H54 (cell line): Measurements from ENCODE around the gene FBLN1.
"Not testable (repeated sequence)": the region's sequence is repeated elsewhere in the genome, so short reads cannot be mapped to it uniquely, and the experiment has no call there.

Experiments used
- DNase-seq: peaks from one replicate; pipeline ENCODE4 v3.0.0; 2011; ENCODE audit warnings: low spot score, mixed read lengths; ENCODE audit not compliant: insufficient read length
- FAIRE-seq: peaks from 3 replicates; lab custom pipeline; 2011; peaks lifted over from hg19 to GRCh38; lab: Jason Lieb, UNC
- POLR2A ChIP-seq: IDR thresholded peaks from 2 replicates; pipeline ENCODE4 v1.6.1; 2011; ENCODE audit warnings: low read depth, mild to moderate bottlenecking, low read length

FBLN1 gene

DNA sequence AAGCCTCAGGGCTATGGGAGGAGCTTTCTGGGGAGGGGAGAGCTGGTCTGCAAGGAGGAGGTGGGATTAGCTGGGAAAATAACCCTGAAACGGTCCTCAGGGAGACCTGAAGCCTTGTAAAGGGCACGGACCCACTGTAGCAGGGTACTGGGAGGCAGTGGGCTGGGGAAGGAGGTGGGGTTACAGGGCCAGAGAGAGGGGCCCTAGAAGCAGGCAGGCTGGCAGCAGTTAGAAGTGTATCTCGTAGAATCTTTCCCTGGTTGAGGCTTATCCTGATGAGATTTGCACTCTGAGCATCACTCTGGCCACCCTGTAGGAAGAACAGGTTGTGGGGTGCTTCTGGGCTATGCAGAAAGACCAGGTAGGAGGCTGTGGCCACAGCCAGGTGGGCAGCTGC is 29.6 kb downstream of the FBLN1 start:
- FAIRE-seq (no peak), DNase-seq (no peak)
- TF ChIP-seq POLR2A: no peak

GRCh38 chr22:45533703-45534102 is 31.0 kb downstream of the FBLN1 start:
- no peak for DNase-seq
- no peak for FAIRE-seq
- no peak for TF ChIP-seq POLR2A

GRCh38 chr22:45534339-45535192 is 31.9 kb downstream of the FBLN1 start:
- FAIRE-seq: no peak
- TF ChIP-seq POLR2A: no peak

DNA sequence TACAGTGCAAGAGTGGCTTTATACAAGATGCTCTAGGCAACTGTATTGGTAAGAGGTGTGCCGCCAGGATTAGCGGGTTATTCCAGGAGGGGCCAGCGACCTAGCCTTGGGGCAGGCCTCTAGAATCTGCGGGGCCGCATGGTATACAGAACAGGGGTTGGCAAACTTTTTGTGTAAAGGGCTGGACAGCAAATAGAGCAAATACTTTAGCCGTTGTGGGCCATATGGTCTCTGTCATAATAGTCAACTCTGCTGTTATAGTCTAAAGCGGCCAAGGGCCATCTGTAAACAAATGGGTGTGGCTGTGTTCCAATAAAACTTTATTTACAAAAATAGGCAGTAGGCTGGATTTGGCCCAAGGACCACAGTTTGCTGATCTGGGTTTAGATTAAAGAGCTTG is 32.6 kb downstream of the FBLN1 start:
- TF ChIP-seq POLR2A: no peak
- DNase-seq (no peak), FAIRE-seq (no peak)

More at GRCh38 chr22:45534339-45535192, 31.9 kb downstream of the FBLN1 start:
- no peak for DNase-seq

- not testable (repeated sequence) for DNase-seq, FAIRE-seq
Observed at GRCh38 chr22:45535835-45536234, 33.2 kb downstream of the FBLN1 start.

DNA sequence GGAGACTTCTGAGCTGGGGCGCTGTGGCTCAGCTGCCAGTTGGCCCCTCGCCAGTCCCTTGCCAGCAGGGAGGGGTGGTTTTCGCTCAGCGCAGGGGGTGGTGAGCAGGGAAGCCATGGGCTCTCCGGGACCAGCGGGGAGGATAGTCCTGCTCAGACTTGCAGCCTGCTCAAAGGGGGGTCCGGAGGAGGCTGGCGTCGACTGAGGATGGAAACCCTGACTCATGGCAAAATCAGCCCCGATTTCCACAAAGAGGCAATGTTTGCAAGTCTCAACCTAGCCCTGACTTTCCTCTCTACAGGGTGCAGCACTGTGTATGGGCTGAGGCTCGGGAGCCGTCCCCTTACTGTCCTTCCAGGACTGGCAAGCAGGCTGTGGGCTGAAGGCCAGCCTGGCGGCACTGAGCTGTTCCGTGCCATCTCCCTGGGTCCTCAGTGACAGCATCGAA is 35.1 kb downstream of the FBLN1 start:
- FAIRE-seq: peak; percentile 96
- peak; percentile 74 for DNase-seq
- TF ChIP-seq POLR2A: no peak

DNA sequence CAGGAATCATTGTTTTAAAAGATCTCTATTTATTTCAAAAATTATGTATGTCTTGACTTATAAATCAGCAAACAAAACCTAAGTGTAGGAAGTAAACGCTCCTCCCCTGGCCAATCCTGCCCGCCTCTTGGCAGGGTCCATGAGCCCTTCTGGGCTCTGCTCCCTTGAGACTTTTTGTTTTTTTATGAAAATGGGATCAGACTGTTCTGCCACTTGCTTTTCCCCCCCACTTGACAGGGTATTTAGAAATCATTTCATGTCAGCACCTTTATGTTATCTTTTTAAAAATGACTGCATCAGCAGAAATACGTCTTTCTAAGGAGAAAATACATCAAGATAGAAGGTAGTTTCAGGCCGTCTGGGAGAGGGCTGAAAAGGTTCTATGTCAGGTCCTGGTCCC is 35.6 kb downstream of the FBLN1 start:
- DNase-seq (no peak), FAIRE-seq (no peak)
- TF ChIP-seq POLR2A: no peak

DNA sequence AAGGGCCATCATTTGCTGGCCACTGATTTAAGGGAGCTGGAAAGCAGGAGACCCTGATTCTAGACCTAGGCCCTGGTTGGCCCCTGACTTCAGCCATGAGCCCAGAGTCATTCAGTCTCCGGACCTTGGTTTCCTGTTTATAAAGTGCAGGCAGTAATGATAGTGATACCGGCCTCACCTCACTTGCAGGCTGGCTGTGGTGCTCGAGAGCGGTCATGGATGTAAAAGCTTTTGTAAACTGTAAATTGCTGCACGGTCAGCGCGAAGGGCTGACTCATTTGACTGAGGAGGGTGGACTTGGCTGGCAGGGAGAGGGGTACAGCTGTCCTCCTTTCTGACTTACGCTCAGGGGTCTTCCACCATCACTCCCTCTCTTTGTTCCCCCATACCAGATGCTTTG is 37.4 kb downstream of the FBLN1 start:
- no peak for TF ChIP-seq POLR2A
- FAIRE-seq (no peak), DNase-seq (no peak)

GRCh38 chr22:45541382-45541979 is 38.8 kb downstream of the FBLN1 start:
- DNase-seq: no peak
- TF ChIP-seq POLR2A: no peak
- no peak for FAIRE-seq

GRCh38 chr22:45542001-45542520 is 39.4 kb downstream of the FBLN1 start:
- DNase-seq: no peak
- no peak for TF ChIP-seq POLR2A
- FAIRE-seq: no peak

DNA sequence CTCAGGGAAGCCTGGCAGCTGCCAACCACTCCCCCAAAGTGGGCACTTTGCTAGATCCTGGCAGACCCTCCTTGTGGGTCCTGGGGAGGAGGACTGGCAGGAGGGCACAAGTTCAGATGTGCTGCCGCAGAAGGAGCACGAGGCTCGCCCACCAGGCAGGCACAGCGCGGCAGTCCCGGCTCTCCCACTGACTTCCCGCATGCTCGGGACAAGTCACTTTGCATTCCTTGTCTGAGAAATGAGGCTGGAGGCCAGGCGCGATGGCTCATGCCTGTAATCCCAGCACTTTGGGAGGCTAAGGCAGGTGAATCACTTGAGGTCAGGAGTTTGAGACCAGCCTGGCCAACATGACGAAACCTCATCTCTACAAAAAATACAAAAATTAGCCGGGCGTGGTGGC is 40.1 kb downstream of the FBLN1 start:
- not testable (repeated sequence) for DNase-seq, FAIRE-seq

DNA sequence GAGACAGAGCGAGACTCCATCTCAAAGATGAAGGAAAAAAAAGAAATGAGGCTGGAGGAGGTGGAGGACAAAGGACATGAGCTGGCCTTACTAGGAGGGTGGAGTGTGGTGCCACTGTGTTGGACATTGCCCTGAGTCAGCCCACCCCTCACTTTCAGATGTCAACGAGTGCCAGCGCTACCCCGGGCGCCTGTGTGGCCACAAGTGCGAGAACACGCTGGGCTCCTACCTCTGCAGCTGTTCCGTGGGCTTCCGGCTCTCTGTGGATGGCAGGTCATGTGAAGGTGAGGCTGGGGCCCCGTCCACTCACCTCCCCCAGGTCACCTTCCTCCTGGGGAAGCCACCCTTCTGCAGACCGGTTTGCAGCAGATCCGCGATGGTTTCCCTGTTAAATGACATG is 40.6 kb downstream of the FBLN1 start:
- TF ChIP-seq POLR2A: no peak
- DNase-seq: no peak
- no peak for FAIRE-seq

GRCh38 chr22:45544588-45545170 is 42.0 kb downstream of the FBLN1 start:
- FAIRE-seq (no peak), DNase-seq (no peak)
- TF ChIP-seq POLR2A: no peak

- DNase-seq (no peak), FAIRE-seq (no peak)
- no peak for TF ChIP-seq POLR2A
Observed at GRCh38 chr22:45546333-45547015, 43.8 kb downstream of the FBLN1 start.
